ENCODE measurements around the gene ACSS2.

Gene ACSS2

DNA sequence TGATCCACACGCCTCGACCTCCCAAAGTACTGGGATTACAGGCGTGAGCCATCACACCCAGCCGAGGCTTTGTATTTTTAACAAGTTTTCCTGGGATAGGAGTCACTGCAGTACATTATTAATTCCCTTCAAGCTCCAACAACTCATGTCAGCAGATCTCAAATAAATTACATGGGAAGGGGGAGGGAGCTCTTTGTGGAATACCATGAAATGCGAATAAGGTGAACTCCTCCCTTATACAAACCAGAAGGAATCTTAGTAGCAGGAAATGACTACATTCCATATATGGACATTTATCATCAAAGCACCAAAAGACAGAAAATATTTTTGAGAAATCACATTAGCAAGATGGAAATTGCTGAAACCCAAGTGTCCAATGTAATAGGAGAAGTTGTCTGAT is 76.3 kb downstream of the ACSS2 start:
- DNase-seq, result no peak

DNA sequence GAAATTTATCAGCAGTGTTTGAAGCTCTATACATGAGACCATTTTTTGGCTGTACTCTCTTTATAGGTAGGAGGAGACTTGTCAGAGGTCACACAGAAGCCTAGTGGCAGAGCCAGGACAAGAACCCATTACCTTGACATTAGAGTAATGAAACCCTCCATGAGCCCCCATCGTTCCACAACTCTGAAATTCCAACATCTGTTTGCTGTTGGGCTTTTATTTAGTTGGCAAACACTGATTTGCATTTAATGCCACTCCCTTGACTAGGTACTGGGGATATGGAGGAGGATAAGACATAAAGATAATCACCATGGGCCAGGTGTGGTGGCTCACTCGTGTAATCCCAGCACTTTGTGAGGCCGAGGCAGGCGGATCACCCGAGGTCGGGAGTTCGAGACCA is 77.5 kb downstream of the ACSS2 start:
- no peak for DNase-seq

DNA sequence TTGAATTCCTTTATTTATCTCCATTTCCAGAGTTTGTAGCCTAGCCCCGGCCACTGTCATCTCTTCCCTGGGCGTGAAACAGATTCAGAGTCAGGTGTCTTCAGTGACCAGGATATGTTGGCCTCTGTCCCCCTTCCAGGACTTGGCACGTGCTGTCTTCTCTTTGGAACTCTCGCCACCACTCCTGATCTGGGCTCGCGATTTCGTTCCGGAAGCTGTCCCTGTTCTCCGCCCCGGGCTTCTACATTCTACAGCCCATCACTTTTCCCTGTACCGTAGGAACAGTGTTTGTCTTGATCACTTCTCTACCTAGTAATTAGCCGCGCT is 78.5 kb downstream of the ACSS2 start:
- DNase-seq, result no peak

GRCh38 chr20:34955231-34956040 is 79.0 kb downstream of the ACSS2 start, which contains the start of the genes GSS and MYH7B:
Gene GSS, minus strand, starts transcription at chr20:34955806. Its CDS starts 3,954 bp downstream, at chr20:34951852.
Gene MYH7B, plus strand, starts transcription at chr20:34955868. Its CDS starts 22,138 bp downstream, at chr20:34978006.
- DNase-seq, result peak; percentile 93

DNA sequence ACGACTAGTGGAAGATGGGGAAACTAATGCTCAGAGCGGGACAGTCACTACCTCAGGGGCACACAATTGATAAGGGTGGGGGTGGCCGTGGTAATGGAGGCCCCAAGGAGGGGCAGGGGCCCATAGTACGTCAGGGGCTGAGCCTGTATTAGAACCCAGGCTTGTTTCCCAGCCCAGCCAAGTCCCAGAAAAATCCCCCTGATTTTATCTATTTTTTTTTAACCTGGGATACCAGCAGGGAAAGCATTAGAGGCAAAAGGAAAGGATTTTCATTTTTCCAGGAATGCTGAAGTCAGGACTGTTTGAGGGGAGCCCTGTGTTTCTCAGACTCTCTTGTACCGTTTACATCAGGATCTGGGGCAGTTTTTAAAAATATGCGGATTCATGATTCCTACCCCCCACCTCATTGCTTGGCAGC is 79.6 kb downstream of the ACSS2 start:
- no peak for DNase-seq

DNA sequence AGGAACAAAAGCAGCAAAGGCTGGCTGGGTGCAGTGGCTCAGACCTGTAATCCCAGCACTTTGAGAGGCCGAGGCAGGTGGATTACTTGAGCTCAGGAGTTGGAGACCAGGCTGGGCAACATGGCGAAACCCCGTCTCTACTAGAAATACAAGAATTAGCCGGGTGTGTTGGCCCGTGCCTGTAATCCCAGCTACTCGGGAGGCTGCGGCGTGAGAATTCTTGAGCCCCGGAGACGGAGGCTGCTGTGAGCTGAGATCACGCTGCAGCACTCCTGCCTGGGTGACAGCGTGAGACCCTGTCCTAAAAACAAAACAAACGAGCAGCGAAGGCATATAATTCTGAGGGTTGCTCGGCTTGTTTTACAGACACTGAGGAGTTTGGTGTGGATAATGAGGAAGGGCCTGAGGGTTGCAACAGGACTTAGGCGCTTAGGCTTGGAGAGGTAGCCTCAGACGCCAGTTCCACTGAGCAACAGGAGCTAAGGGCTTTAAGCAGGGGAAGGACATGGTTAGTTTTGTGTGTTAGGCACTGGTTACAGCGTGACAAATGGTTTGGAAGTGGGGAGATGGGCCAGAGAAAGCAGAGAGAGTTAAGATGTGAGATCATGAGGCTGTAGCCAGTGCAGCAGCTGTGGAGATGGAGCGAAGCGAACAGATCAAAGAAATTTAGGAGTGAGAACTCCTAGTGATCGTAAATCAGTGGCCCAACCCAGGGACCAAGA is 80.5 kb downstream of the ACSS2 start:
- DNase-seq, result no peak

GRCh38 chr20:34964486-34964885 is 88.1 kb downstream of the ACSS2 start:
- DNase-seq, result no peak

DNA sequence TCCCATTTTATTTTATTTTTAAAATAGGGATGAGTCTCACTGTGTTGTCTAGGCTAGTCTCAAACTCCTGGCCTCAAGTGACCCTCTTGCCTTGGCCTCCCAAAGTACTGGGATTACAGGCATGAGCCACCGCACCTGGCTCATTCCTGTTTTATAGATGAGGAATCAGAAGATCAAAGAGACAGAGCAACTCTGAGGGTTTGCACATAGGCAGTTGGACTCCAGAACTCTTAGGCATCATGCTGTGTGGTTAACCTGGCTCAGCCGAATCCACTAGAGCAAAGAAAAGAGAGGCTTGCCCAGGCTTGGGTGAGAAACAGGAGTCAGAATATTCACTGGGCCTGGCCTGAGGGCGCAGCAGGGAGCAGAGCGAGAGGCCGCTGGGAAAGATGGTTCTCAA is 88.6 kb downstream of the ACSS2 start:
- no peak for DNase-seq

GRCh38 chr20:34967421-34967820 is 91.0 kb downstream of the ACSS2 start:
- DNase-seq, result no peak

GRCh38 chr20:34968042-34968775 is 91.8 kb downstream of the ACSS2 start:
- no peak for DNase-seq

DNA sequence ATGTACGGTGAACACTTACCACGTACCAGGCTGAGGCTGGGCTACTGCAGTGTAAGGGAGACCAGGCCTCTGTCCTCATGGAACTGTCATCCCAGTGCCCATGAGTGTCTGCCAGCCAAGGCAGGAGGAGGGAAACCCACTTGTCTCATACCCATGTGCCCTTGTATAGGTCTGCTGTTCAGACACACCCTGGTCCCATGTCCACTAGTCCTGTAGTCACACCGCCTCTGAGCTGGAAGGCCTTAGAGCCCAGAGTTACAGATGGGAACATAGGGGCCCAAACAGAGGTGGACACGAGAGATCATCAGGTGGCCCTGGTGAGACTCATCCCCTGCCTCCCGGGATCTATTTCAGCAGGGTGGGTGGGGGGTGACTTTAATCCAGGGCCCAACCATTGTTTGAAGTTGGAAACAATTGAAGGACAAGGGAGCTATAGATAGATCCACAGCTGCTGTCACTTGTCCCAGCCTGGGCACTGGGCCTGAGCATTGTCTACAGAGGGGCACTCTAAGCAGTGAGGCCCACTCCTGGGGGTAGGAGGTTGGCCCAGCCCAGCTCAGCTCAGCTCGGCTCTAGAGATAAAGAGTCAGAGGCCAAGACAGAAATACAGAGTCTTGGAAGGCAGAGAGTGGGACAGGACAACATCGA is 93.9 kb downstream of the ACSS2 start:
- DNase-seq, result no peak

DNA sequence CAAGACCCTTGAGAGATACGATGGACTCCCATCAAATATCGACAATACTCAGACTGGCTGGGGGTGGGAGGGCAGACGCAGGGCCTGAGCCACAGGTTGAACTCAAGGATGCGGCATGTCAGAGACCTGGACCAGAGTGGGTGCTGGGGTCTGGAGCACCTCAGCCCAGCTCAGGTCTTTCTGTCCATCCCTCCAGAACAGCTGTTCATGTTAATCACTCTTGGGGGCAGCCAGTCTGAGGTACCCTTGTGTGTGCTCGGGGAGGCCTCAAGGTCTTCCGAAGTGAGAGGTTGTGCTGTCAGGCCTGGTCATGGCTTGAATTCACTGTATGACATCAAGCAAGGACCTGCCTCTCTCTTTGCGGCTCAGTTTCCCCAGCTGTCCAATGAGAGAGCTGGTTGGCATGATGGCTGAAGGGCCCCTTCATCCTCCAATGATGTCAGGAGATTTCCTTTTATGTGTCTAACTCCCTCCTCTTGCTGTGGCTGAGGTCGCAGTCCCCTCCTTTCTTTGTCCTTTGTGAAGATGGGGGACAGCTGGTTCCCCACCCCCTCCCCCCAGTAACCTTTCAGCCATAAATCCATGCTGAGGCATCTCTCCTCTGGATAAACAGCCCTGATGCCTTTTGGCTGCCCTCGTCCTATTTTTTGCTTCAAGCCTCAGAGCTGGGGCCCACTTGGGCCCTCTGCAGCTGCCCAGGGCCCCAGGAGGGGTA is 94.6 kb downstream of the ACSS2 start:
- DNase-seq, result no peak

DNA sequence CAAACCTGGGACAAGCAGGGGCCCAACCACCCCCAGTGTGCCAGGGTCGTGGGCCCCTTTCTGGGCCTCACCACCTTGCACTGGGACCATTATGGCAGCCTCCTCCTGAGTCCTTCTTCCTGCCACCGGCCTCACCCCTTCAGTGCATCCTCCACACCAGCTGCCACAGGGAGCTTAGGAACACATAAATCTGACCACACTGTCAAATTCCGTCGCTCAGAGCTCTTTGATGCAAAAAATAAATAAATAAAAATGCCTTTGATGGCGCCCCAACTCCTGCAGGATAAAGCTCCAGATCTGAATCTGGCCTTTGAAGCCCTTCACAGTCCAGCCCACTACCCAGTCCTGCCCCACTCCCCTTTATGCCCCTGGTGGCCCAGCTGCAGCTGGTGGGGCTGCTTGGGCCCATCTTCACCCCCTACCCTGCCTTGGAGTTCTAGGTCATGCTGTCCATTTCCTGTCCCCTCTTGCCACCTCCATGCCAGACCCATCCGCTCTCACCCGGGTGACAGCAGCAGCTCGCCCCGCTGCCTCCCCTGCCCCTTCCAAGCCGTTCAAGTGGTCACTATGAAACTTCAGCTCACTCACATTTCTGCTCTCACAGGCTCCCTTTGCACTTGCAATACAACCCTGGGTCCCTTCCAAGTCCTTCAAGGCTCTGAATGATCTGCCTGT is 95.3 kb downstream of the ACSS2 start:
- DNase-seq, result no peak

DNA sequence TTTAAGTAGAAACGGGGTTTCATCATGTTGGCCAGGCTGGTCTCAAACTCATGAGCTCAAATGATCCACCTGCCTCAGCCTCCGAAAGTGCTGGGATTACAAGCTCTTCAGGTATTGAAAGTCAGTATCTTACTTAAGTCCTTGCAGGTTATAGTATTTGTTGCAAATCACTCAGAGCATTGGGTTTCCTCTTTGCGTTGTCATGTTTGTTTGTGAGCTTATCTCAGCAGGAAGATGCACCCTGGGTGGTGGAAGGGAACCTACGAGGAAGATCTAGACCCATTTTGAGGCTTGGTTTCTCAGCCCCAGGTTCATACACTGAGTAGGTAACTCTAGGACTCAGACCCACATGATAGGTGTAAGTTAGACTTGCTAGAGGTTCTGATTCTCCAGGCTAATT is 97.8 kb downstream of the ACSS2 start:
- no peak for DNase-seq

- no peak for DNase-seq
Measured at GRCh38 chr20:34976286-34976685, 99.9 kb downstream of the ACSS2 start.
